Adrenal gland (tissue), 12 donors: Measurements from ENCODE around the gene SLC4A3. TPM values are rescaled to one million over a fixed set of nuclear protein-coding genes. Genes with fewer than 3 reads are reported as not detected.

Experiments used
- DNase-seq, 7 donors: peaks; one replicate each; pipeline ENCODE4 v3.0.0-alpha.2; 2019 to 2020
- H3K27ac ChIP-seq, 5 donors: fragments of 200-600 bp; sonication (generic) in 4 of 5; 1 replicate in 3 of 5; 2 replicates in 2 of 5; pipeline versions ENCODE4 v1.5.1 to v1.8.0; 2016 to 2020; ENCODE audit warnings: mild to moderate bottlenecking in 1 of 5
- H3K27me3 ChIP-seq: fragments of 200-600 bp; 2 replicates; pipeline ENCODE4 v1.8.0; 2021
- H3K36me3 ChIP-seq, 2 donors: fragments of 200-600 bp; replicated peaks in 1 of 2; 1 replicate in 1 of 2; 2 replicates in 1 of 2; pipeline versions ENCODE4 v1.5.1 to v1.8.0; 2018 to 2022
- H3K4me1 ChIP-seq, 2 donors: fragments of 200-600 bp; replicated peaks in 1 of 2; 1 replicate in 1 of 2; 2 replicates in 1 of 2; pipeline versions ENCODE4 v1.5.1 to v1.8.0; 2018 to 2021
- H3K4me3 ChIP-seq, 4 donors: fragments of 200-600 bp; sonication (generic) in 3 of 4; one replicate each; pipeline ENCODE4 v1.5.1; 2016 to 2018
- H3K9me3 ChIP-seq, 3 donors: fragments of 200-600 bp; sonication (generic) in 1 of 3; replicated peaks in 1 of 3; 1 replicate in 2 of 3; 2 replicates in 1 of 3; pipeline versions ENCODE4 v1.5.1 to v1.8.0; 2016 to 2021
- CTCF ChIP-seq, 6 experiments: fragments of 450-650 bp in 4 of 6; fragments of 200-600 bp in 2 of 6; sonication (generic) in 1 of 6; IDR thresholded peaks; 1 replicate in 5 of 6; 2 replicates in 1 of 6; pipeline versions ENCODE4 v1.5.1 to v1.8.0; 2016 to 2021; ENCODE audit warnings: antibody characterized with exemption in 6 of 6, mild to moderate bottlenecking in 2 of 6, moderate library complexity in 1 of 6
- POLR2A ChIP-seq, 2 donors: fragments of 450-650 bp; IDR thresholded peaks; one replicate each; pipeline ENCODE4 v1.6.1; 2017; ENCODE audit warnings: antibody characterized with exemption in 2 of 2, mild to moderate bottlenecking in 2 of 2, moderate library complexity in 1 of 2
- WGBS, 4 donors: extraction: QIAGEN DNeasy Blood & Tissue Kit in 2 of 4; methylation state at CpG; one replicate each; pipeline versions ENCODE4 v1.1.5 to v1.1.7; 2013 to 2017; 5-methylcytosine and 5-hydroxymethylcytosine counted together
- intact Hi-C, 2 donors: fragments of 100-400 bp; cut with DNase I; formaldehyde crosslinking; loops; one replicate each; pipeline versions ENCODE4 v1.14.1 to v1.15.0; 2022 to 2023
- polyA plus RNA-seq, 3 donors: library from polyadenylated mRNA; stranded (reverse); fragments of 200-250 nt in 2 of 3; fragments of 350-450 nt in 1 of 3; fragmentation: Illumina TruSeq in 1 of 3; extraction: RNeasy Lipid Tissue Mini Kit (QIAGEN cat#74804) in 1 of 3; gene quantifications; one replicate each; pipeline ENCODE4 v1.2.3, GENCODE V29; 2013 to 2014
- total RNA-seq, 9 donors: library from RNA; depleted of rRNA in 4 of 9; stranded (reverse); fragments of >200 nt in 4 of 9; fragments of 120-200 nt in 1 of 9; fragmentation: NEBNext Ultra II Directional in 1 of 9; extraction: Animal tissue kit (Norgen Biotek cat#: 25700) in 1 of 9; gene quantifications; one replicate each; pipeline versions ENCODE4 v1.1.0 to v1.2.4, GENCODE V29; 2013 to 2023
- donor health status: healthy with polysubstance abuse.
- donor health status: Bipolar disorder and iron deficiency.
- donor health status: DM: yes; HTN: yes; CAD: no.
- donor health status: DM: no; HTN: no; CAD: no.
- donor health status: DM: no; HTN: no; CAD: no.
- donor health status: DM: yes; HTN: yes; CAD: no.

The SLC4A3 gene
- total and polyA plus RNA-seq, 12 donors = 3.9 to 40.5 (median 15.0) TPM

GRCh38 chr2:219616550-219616949 lies 10.9 kb upstream of the SLC4A3 start:
- Histone ChIP-seq H3K9me3 (no peaks in the 10 kb centered on the region), H3K27me3 (no peaks in the 10 kb centered on the region), H3K4me1 (no peaks in the 10 kb centered on the region), H3K4me3 (no peak overlapping the region), H3K36me3 (peaks cover 0 to 28% of the 10 kb centered on the region in 2 donors), H3K27ac (no peak overlapping the region)
- TF ChIP-seq POLR2A (IDR thresholded peaks at IDR 0.05) (no peak), CTCF (IDR thresholded peaks at IDR 0.05) (no peak)
- WGBS, 4 donors = 75 to 93% (median 87%) methylated on average over 4 of the region's 4 CpGs
- intact Hi-C loops = no loop called here
- DNase-seq = no peak

GRCh38 chr2:219618733-219619122 lies 8.7 kb upstream of the SLC4A3 start:
- DNase-seq = no peak
- Histone ChIP-seq H3K9me3 (no peaks in the 10 kb centered on the region), H3K4me3 (no peak overlapping the region), H3K27me3 (no peaks in the 10 kb centered on the region), H3K27ac (no peak overlapping the region), H3K4me1 (no peaks in the 10 kb centered on the region), H3K36me3 (peaks cover 0 to 18% of the 10 kb centered on the region in 2 donors)
- TF ChIP-seq CTCF (IDR thresholded peaks at IDR 0.05) = no peak
- TF ChIP-seq POLR2A (IDR thresholded peaks at IDR 0.05) = no peak
- WGBS, 4 donors = 54 to 68% (median 64%) methylated on average over 3 of the region's 3 CpGs
- intact Hi-C loops = no loop called here

- TF ChIP-seq POLR2A (IDR thresholded peaks at IDR 0.05) (no peak), CTCF (IDR thresholded peaks at IDR 0.05) (no peak)
- Histone ChIP-seq H3K4me3 (no peak overlapping the region), H3K4me1 (no peaks in the 10 kb centered on the region), H3K27me3 (no peaks in the 10 kb centered on the region), H3K27ac (no peak overlapping the region), H3K9me3 (no peaks in the 10 kb centered on the region), H3K36me3 (peaks cover 0 to 18% of the 10 kb centered on the region in 2 donors)
- intact Hi-C loops = no loop called here
- WGBS, 4 donors = 71 to 84% (median 81%) methylated on average over 4 of the region's 4 CpGs
- DNase-seq = no peak
Measured at GRCh38 chr2:219619235-219619634, 8.2 kb upstream of the SLC4A3 start.

GRCh38 chr2:219620546-219620945 lies 6.9 kb upstream of the SLC4A3 start:
- intact Hi-C loops = no loop called here
- H3K27ac ChIP-seq = no peak overlapping the region
- no peak overlapping the region for H3K4me3 ChIP-seq
- H3K36me3 ChIP-seq = peaks cover 0 to 6% of the 10 kb centered on the region in 2 donors
- no peaks in the 10 kb centered on the region for H3K4me1 ChIP-seq
- no peaks in the 10 kb centered on the region for H3K27me3 ChIP-seq
- 90 to 92% (median 92%) methylated on average over 6 of the region's 6 CpGs for WGBS, 4 donors
- no peaks in the 10 kb centered on the region for H3K9me3 ChIP-seq
- TF ChIP-seq POLR2A (IDR thresholded peaks at IDR 0.05) (no peak), CTCF (IDR thresholded peaks at IDR 0.05) (no peak)
- no peak for DNase-seq
